Measurements from ENCODE around the gene SSUH2.
"Not testable (repeated sequence)": the region's sequence is repeated elsewhere in the genome, so short reads cannot be mapped to it uniquely, and the experiment has no call there.

Gene SSUH2

GRCh38 chr3:8608041-8608790 lies 36.4 kb downstream of the SSUH2 start:
- no peak for DNase-seq

- no peak for DNase-seq
Measured at GRCh38 chr3:8607234-8608040, 37.2 kb downstream of the SSUH2 start.

- no peak for DNase-seq
Measured at GRCh38 chr3:8606701-8607231, 37.8 kb downstream of the SSUH2 start.

GRCh38 chr3:8604988-8605387 lies 39.6 kb downstream of the SSUH2 start:
- no peak for DNase-seq

- no peak for DNase-seq
Measured at GRCh38 chr3:8604006-8604405, 40.6 kb downstream of the SSUH2 start.

GRCh38 chr3:8603115-8603710 lies 41.4 kb downstream of the SSUH2 start:
- no peak for DNase-seq

GRCh38 chr3:8600457-8600856 lies 44.1 kb downstream of the SSUH2 start:
- no peak for DNase-seq

GRCh38 chr3:8599146-8599545 lies 45.5 kb downstream of the SSUH2 start:
- DNase-seq: no peak

- DNase-seq: no peak
Measured at GRCh38 chr3:8597219-8597853, 47.3 kb downstream of the SSUH2 start.

GRCh38 chr3:8596321-8597218 lies 48.0 kb downstream of the SSUH2 start:
- no peak for DNase-seq

- DNase-seq: no peak
Measured at GRCh38 chr3:8595695-8596115, 48.9 kb downstream of the SSUH2 start.

- no peak for DNase-seq
Measured at GRCh38 chr3:8595252-8595651, 49.3 kb downstream of the SSUH2 start.

GRCh38 chr3:8593021-8593827 lies 51.4 kb downstream of the SSUH2 start:
- DNase-seq: no peak

GRCh38 chr3:8589880-8590556 lies 54.6 kb downstream of the SSUH2 start:
- no peak for DNase-seq

GRCh38 chr3:8584661-8585060 lies 59.9 kb downstream of the SSUH2 start:
- no peak for DNase-seq

GRCh38 chr3:8581806-8582445 lies 62.7 kb downstream of the SSUH2 start:
- DNase-seq: no peak

GRCh38 chr3:8581373-8581772 lies 63.2 kb downstream of the SSUH2 start:
- no peak for DNase-seq

- not testable (repeated sequence) for DNase-seq
Measured at GRCh38 chr3:8580434-8580833, 64.2 kb downstream of the SSUH2 start.

GRCh38 chr3:8579943-8580342 lies 64.7 kb downstream of the SSUH2 start:
- no peak for DNase-seq

- DNase-seq: no peak
Measured at GRCh38 chr3:8579096-8579495, 65.5 kb downstream of the SSUH2 start.
